Gastroesophageal sphincter (tissue), 3 donors: ENCODE measurements around the gene SENP2.

ENCODE experiments used
- EP300 ChIP-seq: sonication (generic); formaldehyde crosslinking; IDR thresholded peaks from one replicate; pipeline ENCODE4 v1.6.1; 2017; ENCODE audit warnings: antibody characterized with exemption, mild to moderate bottlenecking
- POLR2A ChIP-seq, 2 donors: fragments of 450-650 bp; IDR thresholded peaks; one replicate each; pipeline ENCODE4 v1.6.1; 2017; ENCODE audit warnings: antibody characterized with exemption in 2 of 2, mild to moderate bottlenecking in 2 of 2, moderate library complexity in 1 of 2
- POLR2AphosphoS5 ChIP-seq: sonication (generic); formaldehyde crosslinking; IDR thresholded peaks from one replicate; pipeline ENCODE4 v1.6.1; 2017; ENCODE audit warnings: antibody characterized with exemption
- TF ChIP-seq, protein P1 (sequence below), 4 experiments: fragments of 200-600 bp in 2 of 4; fragments of 450-650 bp in 2 of 4; sonication (generic) in 1 of 4; IDR thresholded peaks; one replicate each; pipeline ENCODE4 v1.5.1; 2017 to 2019; ENCODE audit warnings: antibody characterized with exemption in 4 of 4, mild to moderate bottlenecking in 2 of 4, moderate library complexity in 2 of 4

- no peak for TF ChIP-seq POLR2AphosphoS5
- TF ChIP-seq, protein P1, sequence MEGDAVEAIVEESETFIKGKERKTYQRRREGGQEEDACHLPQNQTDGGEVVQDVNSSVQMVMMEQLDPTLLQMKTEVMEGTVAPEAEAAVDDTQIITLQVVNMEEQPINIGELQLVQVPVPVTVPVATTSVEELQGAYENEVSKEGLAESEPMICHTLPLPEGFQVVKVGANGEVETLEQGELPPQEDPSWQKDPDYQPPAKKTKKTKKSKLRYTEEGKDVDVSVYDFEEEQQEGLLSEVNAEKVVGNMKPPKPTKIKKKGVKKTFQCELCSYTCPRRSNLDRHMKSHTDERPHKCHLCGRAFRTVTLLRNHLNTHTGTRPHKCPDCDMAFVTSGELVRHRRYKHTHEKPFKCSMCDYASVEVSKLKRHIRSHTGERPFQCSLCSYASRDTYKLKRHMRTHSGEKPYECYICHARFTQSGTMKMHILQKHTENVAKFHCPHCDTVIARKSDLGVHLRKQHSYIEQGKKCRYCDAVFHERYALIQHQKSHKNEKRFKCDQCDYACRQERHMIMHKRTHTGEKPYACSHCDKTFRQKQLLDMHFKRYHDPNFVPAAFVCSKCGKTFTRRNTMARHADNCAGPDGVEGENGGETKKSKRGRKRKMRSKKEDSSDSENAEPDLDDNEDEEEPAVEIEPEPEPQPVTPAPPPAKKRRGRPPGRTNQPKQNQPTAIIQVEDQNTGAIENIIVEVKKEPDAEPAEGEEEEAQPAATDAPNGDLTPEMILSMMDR (IDR thresholded peaks at IDR 0.05), result no peak
- no peak for TF ChIP-seq POLR2A (IDR thresholded peaks at IDR 0.05)
- TF ChIP-seq EP300, result no peak
Observed at GRCh38 chr3:185582236-185582635, 3.9 kb upstream of the SENP2 start.
